HG03025 (cell line): ENCODE measurements around the gene ARHGEF3.

Source experiments
- ATAC-seq: cut with Tn5 transposase; IDR thresholded peaks from one replicate; pipeline ENCODE4 v1.9.1; 2021; ENCODE audit warnings: mild to moderate bottlenecking, moderate library complexity; ENCODE audit not compliant: unreplicated experiment, low FRiP score

ARHGEF3 gene

DNA sequence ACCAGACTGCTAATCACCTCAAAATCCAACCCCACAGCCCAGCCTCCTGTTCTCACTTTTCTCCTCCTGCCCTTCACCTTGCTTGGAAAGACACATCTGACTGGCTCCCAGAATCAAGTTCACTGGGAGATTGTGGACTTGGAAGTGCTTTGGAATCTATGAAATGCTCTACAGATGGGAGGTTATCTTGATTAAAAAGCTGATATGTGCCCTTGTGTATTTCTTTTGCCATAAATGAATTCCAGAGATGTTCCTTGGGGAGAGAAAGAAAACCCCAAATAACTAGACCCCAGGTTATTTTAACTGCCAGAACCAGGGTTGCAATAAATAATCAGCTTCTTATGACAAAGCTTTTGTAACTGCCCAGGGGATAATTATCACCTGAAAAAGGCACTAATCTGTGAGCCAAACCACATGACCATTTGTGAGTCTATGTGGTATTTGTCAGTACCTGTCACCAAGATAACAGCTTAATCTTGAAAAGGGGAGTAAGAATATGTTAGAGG, 21.7 kb upstream of the ARHGEF3 start:
- ATAC-seq = no peak

DNA sequence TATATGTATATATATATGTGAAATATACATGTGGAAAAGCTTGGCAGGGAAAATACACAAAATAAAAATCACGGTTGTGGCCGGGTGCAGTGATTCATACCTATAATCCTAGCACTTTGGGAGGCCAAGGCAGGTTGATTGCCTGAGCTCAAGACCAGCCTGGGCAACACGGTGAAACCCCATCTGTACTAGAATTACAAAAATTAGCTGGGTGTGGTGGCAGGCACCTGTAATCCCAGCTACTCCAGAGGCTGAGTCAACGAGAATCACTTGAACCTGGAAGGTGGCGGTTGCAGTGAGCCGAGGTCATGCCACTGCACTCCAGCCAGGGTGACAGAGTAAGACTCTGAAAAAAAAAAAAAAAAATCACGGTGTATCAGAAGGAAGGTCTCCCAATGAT, 20.8 kb upstream of the ARHGEF3 start:
- no peak for ATAC-seq

DNA sequence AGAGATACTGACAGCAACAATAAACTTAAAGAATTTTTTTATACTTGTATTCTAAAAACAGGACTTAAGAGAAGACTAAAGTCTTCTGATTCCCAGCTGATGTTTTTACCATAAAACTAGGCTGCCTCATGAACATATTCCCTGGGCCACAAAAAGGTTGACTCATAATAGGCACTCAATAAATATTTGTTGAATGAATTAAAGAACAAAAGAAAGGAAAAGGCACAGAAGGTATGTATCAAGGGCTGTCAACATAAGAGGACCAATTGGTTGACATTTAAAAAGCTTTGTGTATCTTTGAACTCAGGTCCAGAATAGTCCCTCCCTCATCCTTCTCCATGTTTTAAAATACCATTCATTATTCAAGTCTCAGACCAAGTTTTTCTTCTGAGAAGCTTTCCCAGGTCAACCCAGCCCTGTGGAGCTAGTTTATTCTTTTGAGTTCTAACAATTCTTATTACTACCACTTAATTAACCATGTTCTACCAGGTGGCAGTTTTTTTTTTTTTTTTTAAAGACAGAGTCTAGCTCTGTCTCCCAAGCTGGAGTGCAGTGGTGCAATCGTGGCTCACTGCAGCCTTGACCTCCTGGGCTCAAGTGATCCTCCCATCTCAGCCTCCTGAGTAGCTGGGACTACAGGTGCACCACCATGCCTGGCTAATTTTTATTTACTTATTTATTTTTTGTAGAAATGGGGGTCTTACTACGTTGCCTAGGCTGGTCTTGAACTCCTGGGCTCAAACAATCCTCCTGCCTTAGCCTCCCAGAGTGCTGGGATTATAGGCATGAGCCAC, 17.5 kb upstream of the ARHGEF3 start:
- no peak for ATAC-seq

DNA sequence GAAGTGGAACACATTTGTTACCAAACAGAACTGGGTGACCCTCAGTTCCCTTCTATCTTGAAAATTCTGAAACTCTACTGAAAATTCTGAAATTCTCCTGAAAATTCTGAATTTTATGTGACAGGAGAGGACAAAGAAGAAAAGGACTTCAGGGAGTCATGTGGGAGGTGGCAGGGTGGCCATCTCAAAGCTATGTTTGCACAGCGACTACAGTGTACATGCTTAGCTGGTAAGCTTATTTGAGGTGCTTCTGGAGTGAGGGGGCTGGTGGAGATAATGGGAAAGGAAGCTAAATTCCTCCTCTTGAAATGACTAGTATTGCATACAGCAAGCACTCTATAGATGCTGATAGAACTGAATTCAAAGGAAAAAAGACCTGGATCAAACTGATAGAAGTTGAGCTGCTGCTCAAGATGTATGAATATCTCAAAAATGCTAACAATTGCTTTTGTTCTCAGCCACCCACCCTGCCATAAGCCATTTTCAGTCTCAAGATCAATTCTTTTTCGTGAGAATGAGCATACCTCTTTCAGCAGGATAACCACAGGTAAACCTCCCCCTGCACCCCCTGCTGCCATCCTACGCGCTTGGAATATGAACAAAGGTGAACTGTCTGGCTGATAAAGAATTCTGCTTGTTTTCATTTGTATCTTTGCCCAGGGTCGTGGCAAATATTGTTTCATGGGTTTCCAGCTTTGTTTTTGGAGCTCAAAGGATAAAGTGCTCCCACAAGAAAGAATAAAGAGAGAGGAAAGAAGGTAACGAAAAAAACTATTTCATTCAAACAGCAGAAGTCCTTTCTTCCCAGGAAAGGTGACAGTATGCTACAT, 16.6 kb upstream of the ARHGEF3 start:
- ATAC-seq = no peak

DNA sequence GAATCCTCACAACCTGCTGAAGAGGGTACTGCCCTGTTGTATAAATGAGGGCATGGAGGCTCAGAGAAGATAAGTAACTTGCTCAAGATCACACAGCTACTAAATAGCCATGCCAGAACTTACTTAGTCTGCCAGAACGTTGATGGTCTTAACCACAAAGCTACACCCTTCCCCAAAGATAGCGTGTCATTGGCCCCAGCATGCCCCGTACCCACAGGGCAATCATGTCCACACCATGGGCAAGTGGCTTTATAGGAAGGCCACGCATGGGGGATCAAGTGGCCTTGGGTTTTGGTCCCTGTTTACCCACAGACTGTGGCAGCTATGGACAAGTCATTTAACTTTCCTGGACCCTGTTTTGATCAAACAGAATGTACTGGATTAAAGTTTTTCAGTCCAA, 15.9 kb upstream of the ARHGEF3 start:
- ATAC-seq = no peak

DNA sequence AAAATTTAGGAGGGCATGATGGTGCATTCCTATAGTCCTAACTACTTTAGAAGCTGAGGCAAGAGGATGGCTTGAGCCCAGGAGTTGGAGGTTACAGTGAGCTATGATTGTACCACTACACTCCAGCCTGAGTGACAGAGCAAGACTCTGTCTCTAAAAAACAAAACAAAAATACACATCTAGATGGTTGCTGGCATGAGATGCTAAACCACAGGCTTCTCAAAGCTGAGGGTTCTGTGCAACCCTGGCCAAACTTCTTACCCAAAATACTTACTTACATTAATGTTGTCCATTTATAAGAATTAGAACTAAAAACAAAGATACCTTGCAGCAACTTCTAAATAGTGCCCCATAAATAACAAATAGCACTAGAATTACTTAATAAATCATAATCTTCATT, 14.3 kb upstream of the ARHGEF3 start:
- no peak for ATAC-seq

DNA sequence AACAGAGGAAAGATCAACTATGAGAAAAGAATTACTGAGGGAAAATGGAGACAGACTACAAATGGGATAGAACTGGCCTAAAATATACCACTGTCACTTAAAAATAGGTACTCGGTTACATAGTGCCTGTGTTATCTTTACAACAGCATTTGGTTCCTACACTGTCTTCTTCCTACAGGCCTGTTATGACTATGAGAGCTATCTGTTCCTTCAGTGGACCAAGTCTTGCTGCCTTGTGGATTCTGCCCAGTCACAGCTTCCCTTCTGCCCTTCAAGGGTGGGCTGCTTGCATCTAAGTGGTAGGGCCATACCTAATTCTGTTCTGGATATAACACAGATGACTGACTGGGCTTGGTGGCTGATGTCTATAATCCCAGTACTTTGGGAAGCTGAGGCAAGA, 13.8 kb upstream of the ARHGEF3 start:
- no peak for ATAC-seq

DNA sequence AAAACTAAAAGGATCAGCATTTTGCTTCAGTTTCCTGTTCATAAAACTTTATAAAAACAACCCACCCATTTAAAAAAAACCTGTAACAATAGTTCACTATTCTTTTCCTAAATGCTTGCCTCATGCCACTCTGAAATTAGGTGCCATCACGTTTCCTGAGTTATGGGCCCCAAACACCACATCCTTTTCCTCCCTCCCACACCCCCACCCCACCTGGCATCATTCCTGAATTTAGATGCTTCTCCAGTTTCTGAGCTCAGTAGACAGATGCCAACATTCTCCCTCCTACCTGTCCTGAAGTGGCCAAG, 11.9 kb upstream of the ARHGEF3 start:
- no peak for ATAC-seq

DNA sequence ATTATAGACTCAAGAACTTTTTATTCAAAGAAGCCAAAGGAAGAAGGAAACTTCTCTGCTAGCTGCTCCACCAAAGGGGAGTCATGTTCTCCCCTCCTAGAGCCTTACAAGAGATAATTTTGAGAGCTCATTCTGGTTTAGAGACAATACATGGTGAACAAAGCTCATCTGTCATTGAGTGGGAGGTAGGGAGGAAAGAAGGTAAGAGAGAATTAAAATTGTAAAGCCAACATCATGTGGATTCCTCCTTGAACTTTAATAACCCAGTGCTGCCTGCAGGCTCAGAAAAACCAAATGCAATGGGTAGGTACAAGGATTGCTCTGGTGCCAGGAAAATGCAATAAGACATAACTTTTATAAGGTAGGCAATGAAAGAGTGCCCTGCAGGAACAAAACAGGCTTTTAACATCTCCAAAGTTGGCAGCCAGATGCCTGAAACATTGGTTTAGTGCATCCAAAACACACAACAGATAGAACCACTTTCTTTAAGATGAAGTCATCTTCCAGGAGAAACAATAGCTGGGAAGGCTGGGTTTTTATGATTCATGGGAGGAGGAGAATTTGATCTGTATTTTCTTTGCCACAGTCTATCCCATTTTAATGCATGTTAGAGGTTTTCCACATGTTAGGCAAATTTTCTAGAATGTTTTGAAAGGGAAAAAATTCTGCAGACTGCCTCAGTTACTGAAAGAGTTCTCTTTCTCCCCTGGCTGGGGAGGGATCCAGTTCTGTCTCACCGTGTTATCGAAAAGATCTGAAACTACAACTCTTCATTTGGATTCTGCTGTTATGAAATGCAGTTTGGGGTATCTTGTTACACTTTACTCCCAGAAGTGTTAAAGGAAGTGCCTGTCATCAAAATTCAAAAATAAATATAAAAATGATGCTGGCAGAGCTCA, 11.3 kb upstream of the ARHGEF3 start:
- ATAC-seq = no peak

DNA sequence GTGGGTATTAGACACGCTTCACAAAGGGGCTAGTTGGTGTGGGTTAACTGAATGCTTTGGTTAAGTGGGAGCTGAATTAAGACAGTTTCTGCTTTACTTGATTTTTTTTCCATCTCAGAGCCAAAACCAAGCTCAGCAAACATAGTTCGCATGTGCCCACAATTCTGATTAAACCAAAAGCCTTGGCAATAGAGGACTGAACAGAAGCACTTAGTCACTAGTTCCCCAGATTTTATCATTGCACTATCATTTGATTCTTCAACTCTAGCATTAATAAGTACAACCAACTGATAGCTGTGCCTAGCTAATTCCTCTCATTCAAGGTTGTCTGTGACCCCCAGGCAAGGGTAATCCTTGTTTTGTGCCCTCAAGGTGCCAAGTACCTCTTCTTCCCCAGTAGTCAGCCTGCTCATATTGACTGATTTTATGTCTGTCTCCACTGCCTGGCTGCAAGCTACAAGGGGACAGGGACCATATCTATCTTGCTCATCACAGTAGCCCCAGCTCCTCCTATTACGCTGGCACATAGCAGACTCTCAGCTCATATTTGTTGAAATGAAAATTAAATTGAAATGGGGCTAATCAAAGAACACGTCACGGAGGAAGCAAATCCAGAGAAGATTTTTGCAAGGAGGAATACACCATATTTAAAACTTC, 9.9 kb upstream of the ARHGEF3 start:
- ATAC-seq = no peak

DNA sequence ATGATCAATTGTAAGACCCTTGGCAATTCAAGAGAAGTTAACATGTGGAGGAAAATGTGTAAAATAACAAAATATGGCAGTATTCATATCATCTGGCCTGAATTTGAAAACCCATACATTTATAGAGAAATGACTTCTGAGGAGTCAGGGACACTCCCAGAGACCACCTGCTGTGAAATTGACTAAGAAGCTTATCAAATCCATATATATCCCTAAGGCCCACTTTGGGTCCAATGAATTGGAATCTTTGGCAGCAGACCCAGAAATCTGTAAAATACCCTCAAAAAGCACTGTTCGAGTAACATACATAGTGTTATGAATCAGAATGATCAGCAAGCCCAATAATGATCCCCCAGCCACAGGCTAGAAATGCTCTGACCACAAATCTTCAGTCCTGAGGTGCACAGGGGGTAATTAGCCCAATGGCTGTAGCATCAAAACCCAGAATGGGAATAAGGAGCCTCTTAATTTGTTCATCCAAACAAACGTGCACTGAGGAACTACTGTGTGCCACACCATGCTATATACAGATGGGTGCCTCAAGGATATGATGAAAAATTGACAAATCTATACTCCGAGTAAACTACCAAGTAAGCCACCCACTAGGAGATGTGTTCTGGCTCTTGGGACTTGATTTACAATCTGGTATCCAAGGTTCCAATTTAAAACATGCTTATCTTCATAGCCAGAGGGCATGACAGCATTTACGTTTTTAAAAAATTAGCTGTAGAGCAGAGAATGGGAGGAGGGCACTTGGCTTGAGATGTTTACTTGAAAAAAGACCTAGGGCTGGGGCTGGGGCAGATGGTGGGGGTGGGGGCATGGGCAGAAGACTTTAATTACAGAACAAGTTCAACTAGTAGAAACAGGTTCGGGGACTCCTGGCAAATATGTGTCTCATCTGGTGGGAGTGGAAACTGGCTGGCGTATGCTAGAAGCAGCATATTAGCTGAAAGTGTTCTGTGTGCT, 9.1 kb upstream of the ARHGEF3 start:
- no peak for ATAC-seq

DNA sequence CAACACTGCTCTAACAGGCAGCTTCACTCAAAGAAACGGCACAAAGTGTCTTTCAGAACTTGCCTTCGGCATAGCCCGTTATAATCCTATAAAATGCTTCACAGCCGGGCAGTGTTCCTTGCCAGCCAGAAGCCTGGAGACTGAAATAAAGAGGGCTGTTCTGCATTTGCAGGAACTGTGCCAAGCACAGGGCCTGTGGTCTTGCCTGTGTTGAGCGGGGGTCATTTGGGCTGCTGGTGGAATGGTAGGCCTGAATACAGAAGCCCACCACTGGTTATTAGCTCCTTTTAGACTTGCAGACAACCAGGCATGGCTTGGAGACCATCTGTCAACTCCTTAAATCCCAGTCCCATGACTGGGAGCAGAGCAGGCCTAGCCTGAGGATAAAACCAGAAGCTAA, 4.7 kb upstream of the ARHGEF3 start:
- ATAC-seq = no peak

DNA sequence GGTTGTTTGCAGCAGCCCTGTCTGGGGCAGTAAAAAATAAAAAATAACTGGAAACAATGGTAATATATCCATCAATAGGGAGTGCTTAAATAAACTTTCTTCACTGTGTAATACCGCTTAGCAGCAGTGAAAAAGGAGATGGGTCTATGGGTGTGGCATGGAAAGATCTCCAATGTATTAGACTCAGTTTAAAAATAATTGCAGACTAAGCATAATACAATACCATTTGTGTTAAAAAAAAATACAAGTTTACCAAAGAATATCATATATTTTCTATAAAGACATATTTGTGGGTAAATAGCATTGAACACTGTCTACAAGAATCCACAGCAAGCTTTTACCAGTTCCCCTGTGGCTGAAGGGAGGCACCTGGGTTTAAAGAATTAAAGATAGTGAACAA, 1.0 kb upstream of the ARHGEF3 start:
- ATAC-seq = no peak

DNA sequence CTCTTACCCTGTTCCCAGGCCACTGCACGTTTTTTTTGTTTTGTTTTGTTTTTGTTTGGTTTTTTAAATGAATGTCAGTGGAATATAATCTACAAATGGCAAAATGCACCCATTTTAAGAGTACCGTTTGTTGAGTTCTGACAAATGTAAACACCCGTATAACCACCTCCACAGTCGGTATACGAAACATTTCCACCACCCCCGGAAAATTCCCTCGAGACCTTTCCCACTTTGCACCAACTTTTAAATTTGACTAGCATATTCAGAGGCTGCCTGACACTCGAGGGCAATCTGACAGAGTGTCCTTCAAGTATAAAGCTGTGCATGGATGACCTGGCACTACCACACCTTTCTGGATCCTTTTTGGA, 613 bp upstream of the ARHGEF3 start:
- ATAC-seq = no peak

DNA sequence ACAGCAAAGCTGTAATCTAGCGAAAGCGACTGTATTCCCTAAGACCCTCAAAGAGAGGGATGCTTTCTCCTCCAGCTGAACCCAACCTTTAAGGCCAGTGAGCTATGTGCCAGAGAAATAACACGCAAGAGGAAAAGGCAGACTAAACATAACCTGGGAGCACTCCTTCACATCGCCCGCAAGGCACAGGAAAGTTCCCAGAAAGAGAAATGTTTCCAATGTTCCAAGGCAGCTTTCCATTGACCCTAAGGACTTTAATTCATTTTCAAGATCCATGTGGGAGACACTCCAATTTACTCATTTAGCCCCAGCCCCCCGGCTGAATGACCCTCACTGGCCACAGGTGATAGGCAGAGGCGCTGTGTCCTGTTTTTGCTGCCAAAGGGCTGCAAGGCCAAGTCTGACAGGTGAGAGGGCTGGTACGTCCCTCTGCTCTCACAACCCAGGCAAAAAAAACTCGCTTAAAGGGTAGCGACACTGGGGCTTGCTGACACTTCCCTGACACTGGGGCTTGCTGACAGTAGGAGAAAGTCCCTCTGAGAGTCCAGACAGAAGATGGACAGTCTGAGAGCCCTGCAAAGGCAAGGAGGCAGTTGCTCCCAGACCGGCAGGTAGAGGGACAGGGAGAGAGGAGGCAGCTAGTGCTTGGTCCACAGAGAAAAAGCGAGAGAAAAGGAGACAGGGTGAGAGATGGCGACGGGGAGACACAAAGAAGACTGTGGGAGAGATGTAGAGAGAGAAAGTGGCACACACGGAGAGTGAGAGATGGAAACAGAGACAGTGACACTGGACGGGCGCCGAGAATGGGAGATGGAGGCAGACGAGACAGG, 702 bp downstream of the ARHGEF3 start:
- no peak for ATAC-seq

DNA sequence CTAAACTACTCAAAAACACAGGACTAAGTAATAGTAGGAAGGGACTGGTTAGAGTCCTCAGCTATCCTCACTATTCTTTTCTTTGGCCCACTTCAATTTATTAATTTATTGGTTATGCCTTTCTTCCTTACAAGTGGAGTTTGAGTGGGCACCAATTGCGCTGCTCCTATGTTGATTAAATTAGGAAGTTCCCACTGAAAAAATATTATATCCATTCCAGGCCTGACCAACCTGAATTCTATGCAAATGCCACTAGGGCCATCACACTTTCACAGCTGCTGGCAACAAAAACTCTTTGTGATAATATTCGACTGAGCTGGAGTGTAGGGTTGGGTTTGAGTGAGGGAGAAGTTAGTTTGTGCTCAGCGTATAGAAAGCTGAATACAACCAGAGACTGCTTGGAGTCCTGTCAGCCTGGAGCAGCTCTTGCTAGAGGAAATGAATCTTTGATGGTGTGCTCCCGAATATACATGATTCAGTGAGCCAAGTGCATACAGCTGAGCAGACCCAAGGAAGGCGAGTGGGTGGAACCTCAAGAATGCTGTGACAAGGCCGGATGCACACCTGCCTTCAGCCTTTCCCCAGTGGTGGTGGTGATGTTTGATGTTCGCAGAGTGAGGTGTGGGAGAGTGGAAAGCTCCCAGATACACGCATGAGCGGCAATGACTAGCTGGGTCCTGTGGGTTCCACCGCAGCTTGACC, 1.5 kb downstream of the ARHGEF3 start:
- peak; percentile 47 for ATAC-seq

DNA sequence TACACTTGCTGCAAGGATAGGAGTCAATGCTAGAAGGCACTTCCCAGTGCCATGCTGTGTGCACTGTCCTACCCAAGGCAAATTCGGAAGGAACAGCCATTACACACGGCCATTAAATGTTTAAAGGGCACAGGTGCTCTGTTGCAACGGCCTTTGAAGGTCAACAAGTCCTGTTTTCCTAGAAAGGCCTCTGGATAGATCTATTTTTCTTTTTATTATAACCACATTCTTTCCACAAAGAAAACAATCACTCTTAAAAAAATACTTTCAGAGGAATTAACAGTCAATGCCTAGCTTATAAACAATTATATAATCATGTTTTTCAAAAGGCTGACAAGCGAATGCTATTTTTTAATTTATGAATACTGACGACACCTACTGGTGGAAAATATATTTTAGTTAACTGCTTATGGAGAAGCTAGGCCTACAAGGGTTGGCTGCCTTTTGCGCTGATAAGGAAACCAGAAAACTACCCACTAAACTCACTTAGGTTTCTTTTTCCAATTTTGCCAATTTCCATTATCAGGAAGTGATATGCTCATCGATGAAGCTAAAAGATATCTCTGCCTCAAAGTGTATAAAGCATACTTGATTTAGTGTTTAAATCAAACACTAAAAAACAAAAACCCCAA, 2.4 kb downstream of the ARHGEF3 start:
- ATAC-seq = no peak
